GM21526 (cell line): ENCODE data around the gene GGA2.

Source experiments
- ATAC-seq: cut with Tn5 transposase; IDR thresholded peaks from one replicate; pipeline ENCODE4 v1.9.1; 2021; ENCODE audit warnings: moderate library complexity; ENCODE audit not compliant: unreplicated experiment, low FRiP score

Gene GGA2

DNA sequence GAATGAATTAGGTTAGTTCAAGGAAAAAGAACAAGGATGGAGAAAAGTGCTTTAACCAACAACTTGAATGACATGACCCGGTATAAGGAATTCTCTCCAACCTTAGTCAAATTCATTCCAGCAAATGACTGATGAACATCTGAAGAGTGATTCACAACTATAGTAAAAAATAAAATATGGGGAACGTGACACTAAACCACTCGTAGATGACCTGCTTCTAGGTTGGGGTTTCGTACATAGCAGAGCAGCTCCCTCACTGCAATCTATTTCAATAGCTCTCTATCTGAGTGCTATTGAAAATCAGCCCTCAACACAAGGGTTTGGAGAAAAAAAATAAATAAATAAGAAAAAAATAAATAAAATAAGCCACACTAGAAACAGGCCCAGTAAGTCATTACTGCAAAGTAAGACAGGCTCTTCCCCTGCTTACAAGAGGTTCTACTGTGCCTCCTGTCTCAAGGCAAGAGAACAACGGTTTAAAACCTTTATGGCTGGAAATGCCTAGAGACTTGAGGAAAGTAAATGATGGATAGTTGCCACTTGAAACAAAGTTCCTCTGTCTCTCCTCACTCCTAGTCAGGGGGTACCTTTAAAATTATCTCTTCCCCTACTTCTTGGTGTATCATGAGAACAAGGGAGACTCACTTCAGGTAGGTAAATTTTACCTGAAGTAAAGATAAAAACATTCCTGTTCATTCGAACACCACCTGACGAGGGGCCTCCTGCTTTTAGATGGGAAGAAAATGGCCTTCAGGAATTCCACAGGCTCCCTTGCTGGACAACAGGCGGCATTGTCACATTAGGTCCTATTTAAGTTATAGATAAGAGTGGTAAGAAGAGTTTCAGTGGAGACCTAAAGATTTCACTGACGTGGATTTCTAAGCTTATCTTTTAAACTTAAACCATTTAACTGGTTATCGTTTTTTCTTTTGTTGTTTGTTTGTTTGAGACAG is 77.8 kb downstream of the GGA2 start:
- no peak for ATAC-seq

DNA sequence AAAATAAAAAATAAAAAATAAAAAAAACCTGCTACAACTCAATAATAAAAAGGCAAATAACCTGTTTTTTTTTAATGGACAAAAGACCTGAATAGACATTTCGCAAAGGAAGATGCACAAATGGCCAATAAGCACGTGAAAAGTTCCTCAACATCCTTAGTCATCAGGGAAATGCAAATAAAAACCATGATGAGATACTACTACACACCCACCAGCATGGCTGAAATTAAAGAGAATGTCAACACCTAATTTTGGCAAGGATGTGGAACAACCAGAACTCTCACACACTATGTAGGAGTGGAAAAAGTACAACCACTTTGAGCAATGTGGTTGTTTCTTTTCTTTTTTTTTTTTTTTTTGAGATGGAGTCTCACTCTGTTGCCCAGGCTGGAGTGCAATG is 81.9 kb downstream of the GGA2 start:
- ATAC-seq, result no peak

GRCh38 chr16:23424292-23424958 is 85.9 kb downstream of the GGA2 start:
- no peak for ATAC-seq

DNA sequence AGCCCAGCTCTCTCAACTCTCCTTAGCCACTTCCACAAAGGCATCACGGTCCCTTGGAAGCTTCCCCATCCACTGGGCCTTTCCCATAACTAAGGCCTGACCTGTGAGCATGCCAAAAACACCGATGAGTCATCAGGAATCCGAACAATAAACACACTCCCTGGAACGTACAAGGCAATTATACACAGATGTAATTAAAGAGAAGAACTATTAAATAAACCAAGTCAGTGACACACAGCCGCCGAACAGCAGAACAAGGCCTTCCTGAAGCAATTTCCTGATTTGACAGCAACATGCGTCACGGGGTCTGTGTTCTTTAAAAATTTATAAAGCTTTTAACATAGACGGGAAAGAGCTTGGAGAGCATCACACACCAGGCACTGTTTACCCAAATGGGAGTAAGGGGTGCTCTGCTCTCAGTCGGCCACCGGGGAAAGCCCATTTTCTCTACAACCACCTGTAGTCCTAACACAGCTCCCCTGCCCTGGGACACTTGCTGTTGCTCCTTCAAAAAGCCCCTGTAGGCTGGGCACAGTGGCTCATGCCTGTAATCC is 86.7 kb downstream of the GGA2 start:
- ATAC-seq, result no peak

DNA sequence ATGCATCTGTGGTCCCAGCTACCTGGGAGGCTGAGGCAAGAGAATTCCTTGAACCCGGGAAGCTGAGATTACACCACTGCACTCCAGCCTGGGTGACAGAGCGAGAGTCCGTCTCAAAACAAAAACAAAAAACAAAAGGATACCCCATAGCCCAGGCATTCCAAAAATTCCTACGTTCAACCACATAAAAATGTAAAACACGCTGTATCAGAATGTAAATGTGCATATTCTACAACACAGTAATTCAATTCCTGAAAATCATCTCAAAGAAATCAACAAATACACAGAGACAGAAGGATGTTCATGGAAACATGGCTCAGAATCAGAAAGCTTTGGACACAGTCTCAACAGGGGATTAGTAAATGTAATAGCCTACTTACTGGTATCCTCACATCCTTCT is 90.3 kb downstream of the GGA2 start:
- no peak for ATAC-seq

DNA sequence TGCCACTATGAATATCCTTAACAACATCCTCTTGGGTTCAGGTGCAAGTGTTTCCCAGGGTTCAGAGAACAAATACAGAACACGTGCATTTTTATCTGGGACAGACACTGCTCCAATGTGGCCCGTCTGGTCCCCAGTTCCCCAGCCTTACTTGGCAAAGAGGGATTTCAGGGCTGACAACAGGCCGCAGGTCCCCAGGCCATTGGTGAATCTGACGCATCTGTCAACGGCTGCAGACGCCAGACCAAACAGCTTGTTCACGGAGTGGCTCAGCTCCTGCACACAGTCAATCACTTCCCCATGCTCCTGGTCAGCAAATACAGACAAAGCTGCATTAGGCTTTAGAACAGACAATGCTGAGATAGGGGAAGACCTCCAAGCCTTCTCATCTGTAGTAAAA is 93.5 kb downstream of the GGA2 start:
- no peak for ATAC-seq

DNA sequence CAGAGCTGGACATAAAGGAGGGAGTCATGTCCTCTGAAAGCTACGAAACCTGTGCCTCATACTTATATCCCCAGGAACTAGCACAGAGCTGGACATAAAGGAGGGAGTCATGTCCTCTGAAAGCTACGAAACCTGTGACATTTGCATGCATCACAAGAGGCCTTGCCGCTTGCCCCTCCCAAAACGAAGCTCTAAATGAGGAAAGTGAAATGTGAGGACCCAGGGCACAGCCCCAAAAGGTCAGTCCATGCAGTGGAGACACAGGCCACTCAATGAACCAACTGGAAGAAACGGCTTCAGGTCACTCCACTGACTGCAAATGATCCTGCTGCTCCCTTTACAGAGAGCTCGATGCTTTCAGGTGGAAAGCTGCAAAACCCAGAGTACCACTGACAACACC is 95.6 kb downstream of the GGA2 start:
- ATAC-seq, result no peak
